ENCODE data around the gene CPLX4.
"Not testable (repeated sequence)": the region's sequence is repeated elsewhere in the genome, so short reads cannot be mapped to it uniquely, and the experiment has no call there.

CPLX4 gene

DNA sequence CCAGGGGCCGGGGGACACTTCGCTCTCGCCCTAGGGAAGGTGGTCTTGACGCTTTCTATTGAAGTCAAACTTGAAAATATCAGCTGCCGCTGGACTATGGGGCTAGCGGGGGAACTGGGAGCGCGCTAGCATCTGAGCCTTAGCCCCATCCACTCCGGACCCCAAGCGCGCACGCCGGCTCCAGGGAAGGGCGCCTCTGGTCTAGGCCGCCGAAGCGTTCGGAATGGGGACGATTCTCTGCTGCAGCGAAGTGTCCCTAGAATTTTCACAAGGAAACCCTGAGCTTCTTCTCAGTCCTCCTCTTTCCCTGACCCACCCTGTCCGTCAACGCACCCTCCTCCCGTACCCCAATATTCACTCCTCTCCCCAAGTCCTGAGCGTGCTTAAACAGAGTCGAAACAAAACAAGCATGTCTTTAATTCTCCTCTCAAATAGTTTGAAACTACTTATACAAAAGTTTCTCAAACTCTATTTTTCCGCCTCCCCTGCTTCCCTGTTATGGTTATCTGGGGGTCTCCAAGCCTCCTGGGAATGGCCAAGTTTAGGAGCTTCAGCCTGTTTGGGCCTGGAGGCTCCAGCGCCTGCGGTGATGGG, 50.2 kb downstream of the CPLX4 start:
- peak overlapping the region; percentile 72 to 78 for H3K4me3 Mint-ChIP-seq
- peaks cover 93% of the 10 kb centered on the region for H3K27me3 Mint-ChIP-seq
- H3K9me3 Mint-ChIP-seq = no peaks in the 10 kb centered on the region
- no peak for ATAC-seq
- H3K4me1 Mint-ChIP-seq = peaks cover 41% of the 10 kb centered on the region
- DNase-seq = no peak
- H3K27ac Mint-ChIP-seq = no peak overlapping the region

DNA sequence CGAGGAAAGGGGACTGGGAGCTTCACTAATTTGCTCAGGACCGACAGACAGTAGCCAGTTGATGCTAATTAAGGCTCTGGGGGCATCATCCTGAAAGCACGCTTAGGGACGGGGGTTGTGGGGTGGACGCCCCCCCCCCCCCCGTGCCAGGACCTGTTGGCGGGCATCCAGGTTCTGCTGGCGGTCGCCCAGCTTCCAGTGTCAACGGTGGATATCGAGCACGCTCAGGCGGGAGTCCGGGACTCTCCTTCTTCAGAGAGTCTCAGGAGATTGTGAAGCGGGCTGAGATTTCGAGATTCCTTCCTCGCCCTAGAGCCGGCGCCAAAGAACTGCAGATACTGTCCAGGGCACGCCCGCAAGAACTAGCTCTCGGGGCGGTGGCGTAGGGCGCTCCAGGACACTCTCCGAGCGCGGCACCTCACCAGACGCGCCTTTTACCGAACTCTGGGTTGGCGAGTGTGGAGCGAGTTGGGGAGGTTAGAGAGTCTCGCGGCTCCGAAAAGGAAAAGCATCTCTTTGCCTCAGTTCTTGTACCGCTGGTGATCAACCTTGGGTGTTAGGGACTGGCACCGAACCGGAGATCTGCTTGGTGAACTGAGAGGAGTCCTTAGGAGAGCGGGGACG, 50.8 kb downstream of the CPLX4 start:
- peak; percentile 11 for ATAC-seq
- no peak for DNase-seq
- Mint-ChIP-seq H3K27me3 (peaks cover 97% of the 10 kb centered on the region), H3K4me1 (peaks cover 41% of the 10 kb centered on the region), H3K27ac (no peak overlapping the region), H3K9me3 (no peaks in the 10 kb centered on the region), H3K4me3 (peak overlapping the region; percentile 39 to 78)

DNA sequence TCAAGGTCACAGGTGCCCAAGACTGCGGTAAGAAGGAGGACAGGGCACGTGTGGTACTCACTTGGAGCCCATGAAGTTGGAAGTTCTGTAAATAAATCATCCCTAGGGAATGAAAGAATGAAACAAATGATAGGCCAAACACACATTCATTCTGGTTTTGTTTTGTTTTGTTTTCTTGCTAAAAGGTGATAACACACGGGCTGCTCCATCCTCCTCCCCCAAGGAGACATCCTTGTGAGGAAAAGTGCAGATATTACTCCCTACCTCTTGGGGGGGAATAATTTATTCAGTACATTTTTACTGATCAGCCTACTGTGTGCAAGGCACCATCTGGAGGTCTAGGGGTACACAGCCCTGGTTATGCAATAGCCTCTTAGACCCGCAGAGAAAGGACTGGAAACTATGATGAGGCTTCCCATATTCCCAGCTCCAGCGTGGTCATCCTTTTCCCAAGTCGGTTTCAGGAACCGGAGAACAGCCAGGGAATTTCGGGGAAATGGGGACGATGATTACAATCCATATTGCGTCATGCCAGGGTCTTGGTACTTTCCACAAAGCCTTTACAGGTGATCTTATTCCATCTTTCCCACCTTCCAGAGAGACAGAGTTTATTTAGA, 51.5 kb downstream of the CPLX4 start:
- Mint-ChIP-seq H3K4me1 (peaks cover 38% of the 10 kb centered on the region), H3K27ac (no peak overlapping the region), H3K27me3 (peaks cover 96% of the 10 kb centered on the region), H3K4me3 (no peak overlapping the region), H3K9me3 (no peaks in the 10 kb centered on the region)
- ATAC-seq = no peak
- DNase-seq = no peak

DNA sequence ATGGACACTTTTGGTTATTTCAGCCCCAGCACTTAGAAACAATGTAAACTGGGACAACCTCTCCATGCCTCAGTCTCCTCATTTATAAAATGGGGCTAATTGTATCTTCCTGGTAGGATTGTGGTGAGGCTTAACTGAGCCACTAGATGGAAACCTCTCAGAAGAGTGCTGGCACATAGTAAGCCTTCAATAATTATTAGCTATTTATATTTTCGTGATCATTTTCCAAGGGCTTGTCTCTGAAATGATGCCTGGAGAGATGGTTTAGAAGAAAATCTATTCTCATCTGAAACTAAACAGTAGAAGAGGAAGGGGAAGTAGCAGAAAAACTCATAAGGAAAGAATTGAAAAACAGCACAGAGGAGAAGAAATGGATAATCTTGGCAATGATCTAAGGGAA, 52.0 kb downstream of the CPLX4 start:
- peaks cover 34% of the 10 kb centered on the region for H3K4me1 Mint-ChIP-seq
- no peak for ATAC-seq
- no peak for DNase-seq
- H3K27ac Mint-ChIP-seq = no peak overlapping the region
- H3K27me3 Mint-ChIP-seq = peaks cover 91% of the 10 kb centered on the region
- H3K9me3 Mint-ChIP-seq = no peaks in the 10 kb centered on the region
- no peak overlapping the region for H3K4me3 Mint-ChIP-seq

DNA sequence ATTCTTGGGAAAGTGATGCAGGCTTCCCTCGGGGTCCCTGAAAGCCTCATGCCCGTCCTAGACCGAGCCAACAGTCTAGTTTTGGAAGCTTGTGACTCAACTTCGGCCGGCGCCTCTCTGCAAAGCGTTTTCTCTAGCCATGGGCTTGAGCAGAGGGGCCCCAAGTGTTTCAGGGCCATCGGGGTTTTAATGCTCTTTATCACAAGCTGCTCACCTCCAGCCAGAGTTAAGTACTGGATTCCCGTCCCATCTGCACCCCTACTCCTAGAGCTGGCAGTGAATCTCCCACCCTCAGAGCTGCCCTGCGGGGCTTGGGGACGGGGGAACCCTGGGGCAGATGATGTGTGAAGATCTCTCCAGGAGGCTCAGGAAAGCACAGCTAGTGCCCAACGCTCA, 52.5 kb downstream of the CPLX4 start:
- Mint-ChIP-seq H3K9me3 (no peaks in the 10 kb centered on the region), H3K4me3 (peak overlapping the region; percentile 72 to 76), H3K27me3 (peaks cover 88% of the 10 kb centered on the region), H3K27ac (no peak overlapping the region), H3K4me1 (peaks cover 34% of the 10 kb centered on the region)
- ATAC-seq (no peak), DNase-seq (no peak)

DNA sequence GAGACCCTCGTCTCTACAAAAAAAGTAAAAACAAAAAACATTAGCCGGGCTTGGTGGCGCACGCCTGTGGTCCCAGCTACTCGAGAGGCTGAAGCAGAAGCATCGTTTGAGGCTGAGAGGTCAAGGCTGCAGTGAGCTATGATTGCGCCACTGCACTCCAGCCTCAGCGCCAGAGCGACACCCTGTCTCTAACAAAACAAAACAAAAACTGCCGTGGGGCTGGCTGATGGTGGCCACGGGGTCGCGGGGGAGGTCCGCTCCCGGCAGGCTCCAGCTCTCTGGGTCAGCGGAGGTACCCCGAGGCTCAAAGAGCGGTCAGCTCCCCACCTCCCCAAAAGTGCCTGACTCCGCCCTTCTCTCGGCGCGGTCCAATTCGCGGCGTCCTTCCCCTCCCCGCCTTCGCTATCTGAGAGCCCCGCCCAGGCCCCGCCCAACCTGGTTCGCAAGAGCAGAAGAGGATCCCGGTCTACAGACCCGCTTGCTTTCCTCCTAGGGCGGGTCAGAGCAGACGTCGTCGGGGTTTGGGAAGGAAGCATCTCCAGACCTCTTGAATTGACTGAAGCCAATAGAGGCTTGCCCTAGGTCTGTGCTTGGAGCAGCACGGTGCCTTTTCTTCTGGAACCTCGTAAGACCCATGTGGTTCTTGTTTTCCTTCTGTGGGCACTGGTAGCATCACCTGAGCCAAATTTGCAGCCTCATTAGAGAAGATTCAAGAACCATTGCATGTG, 53.0 kb downstream of the CPLX4 start:
- peak overlapping the region; percentile 72 to 76 for H3K4me3 Mint-ChIP-seq
- no peaks in the 10 kb centered on the region for H3K9me3 Mint-ChIP-seq
- peaks cover 88% of the 10 kb centered on the region for H3K27me3 Mint-ChIP-seq
- H3K27ac Mint-ChIP-seq = no peak overlapping the region
- H3K4me1 Mint-ChIP-seq = peaks cover 34% of the 10 kb centered on the region
- ATAC-seq = peak; percentile 54
- no peak for DNase-seq

DNA sequence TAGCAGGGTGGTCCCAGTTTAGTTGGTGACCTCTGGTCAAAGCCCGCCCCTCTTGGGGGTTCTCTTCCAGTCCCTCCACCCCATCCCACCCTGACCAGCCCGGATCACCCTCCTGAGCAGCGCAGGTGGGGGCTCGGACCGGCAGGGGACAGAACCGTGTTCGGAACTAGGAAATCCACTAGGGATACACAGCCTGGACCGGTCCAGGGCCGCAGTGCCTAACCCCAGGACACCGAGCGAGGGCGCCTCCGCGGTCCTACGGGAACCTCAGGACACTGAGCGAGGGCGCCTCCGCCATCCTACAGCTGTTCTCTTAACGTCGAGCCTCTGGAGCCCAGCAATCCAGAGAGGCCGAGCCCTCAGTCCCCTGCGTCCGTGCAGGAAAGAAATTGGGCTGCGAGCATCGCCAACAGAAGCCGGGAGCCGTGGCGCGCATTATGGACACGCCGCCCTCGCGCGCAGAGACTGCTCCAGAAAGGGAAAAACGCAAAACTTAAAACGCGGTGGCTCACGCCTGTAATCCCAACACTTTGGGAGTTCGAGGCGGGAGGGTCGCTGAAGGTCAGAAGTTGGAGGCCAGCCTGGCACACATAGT, 53.7 kb downstream of the CPLX4 start:
- H3K9me3 Mint-ChIP-seq = no peaks in the 10 kb centered on the region
- no peak overlapping the region for H3K27ac Mint-ChIP-seq
- peak overlapping the region; percentile 72 to 76 for H3K4me3 Mint-ChIP-seq
- peaks cover 32% of the 10 kb centered on the region for H3K4me1 Mint-ChIP-seq
- DNase-seq (no peak), ATAC-seq (no peak)
- peaks cover 88% of the 10 kb centered on the region for H3K27me3 Mint-ChIP-seq

DNA sequence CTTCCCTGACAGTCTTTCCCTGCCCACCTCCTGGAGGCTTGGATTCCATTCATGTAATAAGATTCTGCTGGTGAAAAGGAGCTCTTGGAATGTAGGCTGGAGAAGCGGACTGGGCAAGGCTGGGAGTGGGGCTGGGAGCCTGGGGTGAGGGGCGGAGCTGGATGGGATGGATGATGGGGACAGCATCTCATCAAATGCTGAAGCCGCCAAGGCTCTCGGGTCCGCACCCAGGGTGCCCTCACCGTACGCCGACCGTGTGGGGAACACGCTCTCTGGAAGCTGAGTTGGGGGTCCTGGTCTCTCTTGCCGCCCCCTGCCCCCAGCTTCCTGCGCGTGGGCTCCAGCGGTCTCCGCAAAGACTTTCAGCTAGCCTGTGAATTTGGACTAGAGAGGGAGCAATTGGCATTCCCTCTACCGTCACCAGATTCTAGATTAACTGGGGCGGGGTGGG, 54.3 kb downstream of the CPLX4 start:
- Mint-ChIP-seq H3K27me3 (peaks cover 88% of the 10 kb centered on the region), H3K4me3 (no peak overlapping the region), H3K27ac (peak overlapping the region in 1 of 2 donors; percentile 54), H3K9me3 (no peaks in the 10 kb centered on the region), H3K4me1 (peaks cover 26% of the 10 kb centered on the region)
- ATAC-seq = no peak
- DNase-seq = no peak

DNA sequence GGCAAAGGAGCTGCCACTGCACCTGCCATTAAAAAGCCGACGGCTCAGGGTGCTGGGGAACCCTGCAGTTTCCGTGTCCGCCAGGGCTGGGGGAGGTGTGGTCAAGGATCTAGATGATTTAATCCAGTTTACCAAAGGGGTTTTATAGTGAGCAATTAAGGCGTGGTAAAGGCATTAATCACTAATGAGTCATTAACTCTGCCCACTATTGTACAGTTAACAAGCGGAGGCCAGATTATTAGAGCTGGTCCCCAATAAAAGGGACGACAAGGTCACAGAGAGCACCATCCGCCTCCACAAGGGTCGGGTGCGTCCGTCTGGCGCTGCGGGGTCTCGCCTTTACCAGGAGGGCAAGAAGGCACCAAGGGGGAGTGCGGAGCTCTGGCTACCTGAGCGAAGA, 54.8 kb downstream of the CPLX4 start:
- ATAC-seq (no peak), DNase-seq (no peak)
- Mint-ChIP-seq H3K9me3 (no peaks in the 10 kb centered on the region), H3K27ac (peak overlapping the region in 1 of 2 donors; percentile 77), H3K27me3 (peaks cover 88% of the 10 kb centered on the region), H3K4me1 (peaks cover 23% of the 10 kb centered on the region), H3K4me3 (peak overlapping the region in 1 of 2 donors; percentile 27)

DNA sequence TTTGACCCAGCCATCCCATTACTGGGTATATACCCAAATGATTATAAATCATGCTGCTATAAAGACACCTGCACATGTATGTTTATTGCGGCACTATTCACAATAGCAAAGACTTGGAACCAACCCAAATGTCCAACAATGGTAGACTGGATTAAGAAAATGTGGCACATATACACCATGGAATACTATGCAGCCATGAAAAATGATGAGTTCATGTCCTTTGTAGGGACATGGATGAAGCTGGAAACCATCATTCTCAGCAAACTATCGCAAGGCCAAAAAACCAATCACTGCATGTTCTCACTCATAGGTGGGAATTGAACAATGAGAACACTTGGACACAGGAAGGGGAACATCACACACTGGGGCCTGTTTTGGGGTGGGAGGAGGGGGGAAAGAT, 56.2 kb downstream of the CPLX4 start:
- H3K27me3 Mint-ChIP-seq = peaks cover 88% of the 10 kb centered on the region
- H3K27ac Mint-ChIP-seq, H3K9me3 Mint-ChIP-seq, DNase-seq, H3K4me1 Mint-ChIP-seq, H3K4me3 Mint-ChIP-seq, ATAC-seq: not testable (repeated sequence)

DNA sequence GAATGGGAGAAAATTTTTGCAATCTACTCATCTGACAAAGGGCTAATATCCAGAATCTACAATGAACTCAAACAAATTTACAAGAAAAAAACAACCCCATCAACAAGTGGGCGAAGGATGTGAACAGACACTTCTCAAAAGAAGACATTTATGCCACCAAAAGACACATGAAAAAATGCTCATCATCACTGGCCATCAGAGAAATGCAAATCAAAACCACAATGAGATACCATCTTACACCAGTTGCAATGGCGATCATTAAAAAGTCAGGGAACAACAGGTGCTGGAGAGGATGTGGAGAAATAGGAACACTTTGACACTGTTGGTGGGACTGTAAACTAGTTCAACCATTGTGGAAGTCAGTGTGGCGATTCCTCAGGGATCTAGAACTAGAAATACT, 56.6 kb downstream of the CPLX4 start:
- not testable (repeated sequence) for H3K9me3 Mint-ChIP-seq, ATAC-seq, H3K4me1 Mint-ChIP-seq, DNase-seq, H3K27ac Mint-ChIP-seq, H3K4me3 Mint-ChIP-seq
- H3K27me3 Mint-ChIP-seq = peaks cover 87% of the 10 kb centered on the region

DNA sequence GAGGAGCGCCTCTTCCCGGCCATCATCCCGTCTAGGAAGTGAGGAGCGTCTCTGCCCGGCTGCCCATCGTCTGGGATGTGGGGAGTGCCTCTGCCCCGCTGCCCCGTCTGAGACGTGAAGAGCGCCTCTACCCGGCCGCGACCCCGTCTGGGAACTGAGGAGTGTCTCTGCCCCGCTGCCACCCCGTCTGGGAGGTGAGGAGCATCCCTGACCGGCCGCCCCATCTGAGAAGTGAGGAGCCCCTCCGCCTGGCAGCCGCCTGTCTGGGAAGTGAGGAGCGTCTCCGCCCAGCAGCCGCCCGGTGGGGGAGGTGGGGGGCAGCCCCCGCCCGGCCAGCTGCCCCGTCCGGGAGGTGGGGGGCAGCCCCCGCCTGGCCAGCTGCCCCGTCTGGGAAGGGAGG, 63.0 kb downstream of the CPLX4 start:
- ATAC-seq, H3K9me3 Mint-ChIP-seq, DNase-seq, H3K27ac Mint-ChIP-seq, H3K4me1 Mint-ChIP-seq, H3K4me3 Mint-ChIP-seq: not testable (repeated sequence)
- peaks cover 75% of the 10 kb centered on the region for H3K27me3 Mint-ChIP-seq

DNA sequence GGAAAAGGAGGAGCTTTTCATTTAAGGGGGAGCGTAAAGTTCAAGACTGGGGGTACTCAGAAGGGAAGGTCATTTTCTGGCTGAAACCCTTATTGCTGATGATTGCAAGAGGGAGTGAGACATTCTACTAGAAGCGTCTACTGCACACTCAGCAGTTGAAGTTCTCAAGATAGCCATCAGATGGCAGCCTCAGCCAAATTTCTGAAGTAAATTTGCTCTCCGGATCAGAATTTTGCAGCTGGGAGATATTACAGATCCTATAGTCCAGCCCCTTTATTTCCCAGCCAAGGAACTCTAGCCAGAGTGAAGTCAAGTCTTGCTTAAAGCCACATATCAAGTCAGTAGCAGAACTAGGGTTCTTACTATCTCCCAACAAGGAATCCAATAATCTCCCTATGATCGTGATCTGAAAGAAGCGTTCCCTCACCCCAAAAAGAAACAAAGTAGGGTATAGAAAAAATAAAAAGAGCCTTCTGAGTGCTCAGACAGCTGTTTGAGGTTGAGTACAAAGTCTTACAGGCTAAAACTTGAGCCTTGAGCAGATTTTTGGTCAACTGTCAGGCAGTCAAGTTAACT, 69.2 kb downstream of the CPLX4 start:
- Mint-ChIP-seq H3K9me3 (no peaks in the 10 kb centered on the region), H3K27ac (no peak overlapping the region), H3K4me3 (no peak overlapping the region), H3K4me1 (no peaks in the 10 kb centered on the region), H3K27me3 (peaks cover 89% of the 10 kb centered on the region)
- ATAC-seq = peak; percentile 61
- DNase-seq = peak in 1 of 2 donors; percentile 38

DNA sequence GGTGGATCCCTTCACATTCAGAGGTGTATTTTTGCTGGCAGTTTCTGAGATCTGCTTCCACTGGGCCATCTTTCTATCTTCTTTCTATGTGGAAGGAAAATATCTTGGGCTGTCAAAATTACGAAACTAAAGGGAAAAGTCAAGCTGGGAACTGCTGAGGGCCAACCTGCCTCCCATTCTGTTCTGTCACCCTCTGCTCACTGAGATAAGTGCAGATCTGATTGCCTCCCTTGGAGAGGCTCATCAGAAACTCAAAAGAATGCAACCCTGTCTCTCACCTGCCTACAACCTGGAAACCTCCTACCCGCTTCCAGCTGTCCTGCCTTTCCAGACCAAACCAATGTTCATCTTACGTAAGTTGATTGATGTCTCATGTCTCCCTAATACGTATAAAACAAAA, 71.7 kb downstream of the CPLX4 start:
- no peak overlapping the region for H3K4me3 Mint-ChIP-seq
- no peaks in the 10 kb centered on the region for H3K4me1 Mint-ChIP-seq
- H3K9me3 Mint-ChIP-seq = peaks cover 0 to 2% of the 10 kb centered on the region in 2 donors
- no peak overlapping the region for H3K27ac Mint-ChIP-seq
- no peak for ATAC-seq
- H3K27me3 Mint-ChIP-seq = peaks cover 74% of the 10 kb centered on the region
- no peak for DNase-seq

Measured in stimulated activated naive CD8-positive, alpha-beta T cell treated with anti-CD3 and anti-CD28 coated beads, Interleukin-15, amount 100 ng/mL, for 72 hours (primary cell).